Prostate gland (tissue), 2 donors: ENCODE results near the gene NR5A1.

ENCODE experiments used
- POLR2AphosphoS5 ChIP-seq: sonication (generic); formaldehyde crosslinking; IDR thresholded peaks from one replicate; pipeline ENCODE4 v1.6.1; 2017; ENCODE audit warnings: antibody characterized with exemption
- TF ChIP-seq, protein P1 (sequence below), 4 experiments: fragments of 200-600 bp in 2 of 4; fragments of 450-650 bp in 2 of 4; sonication (generic) in 2 of 4; IDR thresholded peaks; 1 replicate in 3 of 4; 2 replicates in 1 of 4; pipeline ENCODE4 v1.5.1; 2016 to 2019; ENCODE audit warnings: antibody characterized with exemption in 4 of 4, mild to moderate bottlenecking in 2 of 4, moderate library complexity in 2 of 4

DNA sequence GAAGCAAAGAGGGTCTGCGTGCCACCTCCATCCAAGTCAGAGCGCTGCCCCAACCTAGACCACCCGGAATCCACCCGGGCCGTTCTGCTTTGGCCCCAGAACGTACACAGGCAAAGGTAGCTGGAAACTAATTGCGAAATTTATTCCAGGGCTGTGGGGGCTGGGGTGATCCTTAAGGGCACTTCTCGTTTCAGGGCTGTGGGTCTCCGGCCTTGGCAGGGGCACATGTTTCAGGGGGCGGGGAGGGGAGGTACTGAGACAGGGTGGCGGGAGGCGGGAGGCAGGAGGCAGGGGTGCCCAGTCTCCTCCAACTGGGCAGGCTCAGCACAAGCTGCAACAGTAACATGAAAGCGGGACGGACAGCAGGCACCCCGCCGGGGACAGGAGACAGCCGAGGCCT, 26.1 kb downstream of the NR5A1 start:
- TF ChIP-seq, protein P1, sequence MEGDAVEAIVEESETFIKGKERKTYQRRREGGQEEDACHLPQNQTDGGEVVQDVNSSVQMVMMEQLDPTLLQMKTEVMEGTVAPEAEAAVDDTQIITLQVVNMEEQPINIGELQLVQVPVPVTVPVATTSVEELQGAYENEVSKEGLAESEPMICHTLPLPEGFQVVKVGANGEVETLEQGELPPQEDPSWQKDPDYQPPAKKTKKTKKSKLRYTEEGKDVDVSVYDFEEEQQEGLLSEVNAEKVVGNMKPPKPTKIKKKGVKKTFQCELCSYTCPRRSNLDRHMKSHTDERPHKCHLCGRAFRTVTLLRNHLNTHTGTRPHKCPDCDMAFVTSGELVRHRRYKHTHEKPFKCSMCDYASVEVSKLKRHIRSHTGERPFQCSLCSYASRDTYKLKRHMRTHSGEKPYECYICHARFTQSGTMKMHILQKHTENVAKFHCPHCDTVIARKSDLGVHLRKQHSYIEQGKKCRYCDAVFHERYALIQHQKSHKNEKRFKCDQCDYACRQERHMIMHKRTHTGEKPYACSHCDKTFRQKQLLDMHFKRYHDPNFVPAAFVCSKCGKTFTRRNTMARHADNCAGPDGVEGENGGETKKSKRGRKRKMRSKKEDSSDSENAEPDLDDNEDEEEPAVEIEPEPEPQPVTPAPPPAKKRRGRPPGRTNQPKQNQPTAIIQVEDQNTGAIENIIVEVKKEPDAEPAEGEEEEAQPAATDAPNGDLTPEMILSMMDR (IDR thresholded peaks at IDR 0.05) = no peak
- TF ChIP-seq POLR2AphosphoS5 = no peak
